SH-SY5Y (cell line): ENCODE measurements around the gene TMEM53.

Source experiments
- GATA2 ChIP-seq: IDR thresholded peaks from 2 replicates; pipeline ENCODE4 v1.6.1; 2011; ENCODE audit warnings: mild to moderate bottlenecking, low read depth, low read length
- GATA3 ChIP-seq: IDR thresholded peaks from 2 replicates; pipeline ENCODE4 v1.6.1; 2011; ENCODE audit warnings: low read depth, mild to moderate bottlenecking, low read length, moderate library complexity

DNA sequence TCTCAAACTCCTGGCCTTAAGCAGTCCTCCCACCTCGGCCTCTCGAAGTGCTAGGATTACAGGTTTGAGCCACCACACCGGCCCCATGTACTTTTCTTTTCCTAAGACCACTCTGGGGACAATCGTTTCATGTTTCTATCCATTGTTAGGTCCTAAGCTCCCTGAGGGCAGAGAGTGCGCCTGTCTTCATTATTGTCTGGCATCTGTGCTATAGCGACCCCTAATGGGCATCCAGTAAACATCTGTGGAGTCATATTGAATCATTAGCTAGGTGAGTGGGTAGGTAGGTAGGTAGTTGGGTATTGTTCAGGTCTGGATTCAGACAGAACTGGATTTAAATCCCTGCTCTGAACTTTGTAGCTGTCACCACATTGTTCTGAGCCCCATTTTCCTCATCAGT lies 66.1 kb downstream of the TMEM53 start:
- TF ChIP-seq GATA2 (no peak), GATA3 (no peak)
